GM12878 (cell line): ENCODE measurements around the gene CEBPB. TPM values are rescaled to one million over a fixed set of nuclear protein-coding genes. Genes with fewer than 3 reads are reported as not detected.

ENCODE experiments used
- ATAC-seq: fragments of 200-7000 bp; cut with Tn5 transposase; 3 replicates; pipeline ENCODE4 v1.9.1; 2020; ENCODE audit warnings: mild to moderate bottlenecking, moderate library complexity
- BruUV-seq: library from RNA; stranded (reverse); fragments of 400-500 nt; replicated peaks from 2 replicates; lab custom pipeline; 2021; lab: Mats Ljungman, UMichigan
- CTCF ChIA-PET: fragments of 300-600 bp; sonication (Branson Sonifier 250); formaldehyde crosslinking; extraction: SDS; loops from one replicate; lab custom pipeline; 2021; ENCODE audit warnings: inconsistent platforms; lab: Yijun Ruan, JAX
- POLR2A ChIA-PET: fragments of 350-600 bp; formaldehyde crosslinking; extraction: SDS; loops from one replicate; lab custom pipeline; 2021; ENCODE audit warnings: inconsistent platforms; lab: Charles Lee
- RAD21 ChIA-PET: fragments of 300-600 bp; sonication (Branson Sonifier 250); formaldehyde crosslinking; loops from one replicate; lab custom pipeline; 2023; ENCODE audit warnings: antibody characterized with exemption; ENCODE audit not compliant: unreplicated experiment; lab: Charles Lee
- SMC1A ChIA-PET: fragments of 300-600 bp; sonication (Branson Sonifier 250); formaldehyde crosslinking; loops from one replicate; lab custom pipeline; 2023; ENCODE audit not compliant: unreplicated experiment, uncharacterized antibody; lab: Charles Lee
- DNase-seq: peaks from one replicate; pipeline ENCODE4 v3.0.0-alpha.2; 2011; ENCODE audit warnings: low read depth, low spot score
- FAIRE-seq: peaks from 3 replicates; lab custom pipeline; 2011; peaks lifted over from hg19 to GRCh38; lab: Jason Lieb, UNC
- H2AFZ ChIP-seq: 2 replicates; pipeline ENCODE4 v1.6.0; 2011; ENCODE audit warnings: low read depth, low read length, control low read depth; ENCODE audit not compliant: control insufficient read depth
- H3K27ac ChIP-seq: 2 replicates; pipeline ENCODE4 v1.5.1; 2011; ENCODE audit warnings: control low read depth; ENCODE audit not compliant: control insufficient read depth, insufficient read depth
- H3K27me3 ChIP-seq, 2 experiments: replicated peaks in 1 of 2; 2 replicates each; pipeline versions ENCODE4 v1.6.0 to v1.6.1; 2011; ENCODE audit warnings: low read length in 1 of 2; ENCODE audit not compliant: control insufficient read depth in 2 of 2, insufficient read depth in 2 of 2
- H3K36me3 ChIP-seq, 2 experiments: 2 replicates each; pipeline ENCODE4 v1.5.1; 2011; ENCODE audit warnings: low read length in 1 of 2; ENCODE audit not compliant: control insufficient read depth in 2 of 2, insufficient read depth in 2 of 2
- H3K4me1 ChIP-seq: 2 replicates; pipeline ENCODE4 v1.6.1; 2011; ENCODE audit warnings: mild to moderate bottlenecking, low read length, moderate library complexity, mixed read lengths; ENCODE audit not compliant: control insufficient read depth, insufficient read depth
- H3K4me2 ChIP-seq: 2 replicates; pipeline ENCODE4 v1.6.0; 2011; ENCODE audit warnings: control low read depth; ENCODE audit not compliant: control insufficient read depth, insufficient read depth
- H3K4me3 ChIP-seq: fragments of 200-600 bp; sonication (generic); 2 replicates; pipeline ENCODE4 v1.5.1; 2016
- H3K79me2 ChIP-seq: 2 replicates; pipeline ENCODE4 v1.6.0; 2011; ENCODE audit warnings: low read length; ENCODE audit not compliant: control insufficient read depth, insufficient read depth
- H3K9ac ChIP-seq: 2 replicates; pipeline ENCODE4 v1.8.0; 2011; ENCODE audit warnings: low read length, control low read depth, mixed read lengths; ENCODE audit not compliant: control insufficient read depth, insufficient read depth
- H3K9me3 ChIP-seq: replicated peaks from 3 replicates; pipeline ENCODE4 v1.5.1; 2011; ENCODE audit warnings: mild to moderate bottlenecking, low read length; ENCODE audit not compliant: control insufficient read depth, insufficient read depth
- H4K20me1 ChIP-seq: 2 replicates; pipeline ENCODE4 v1.6.0; 2011; ENCODE audit not compliant: control insufficient read depth, insufficient read depth
- ETV6 ChIP-seq, 2 experiments: fragments of 450-650 bp in 1 of 2; IDR thresholded peaks in 1 of 2; conservative IDR thresholded peaks in 1 of 2; 2 replicates each; pipeline ENCODE4 v1.6.1; 2014; ENCODE audit warnings: antibody characterized with exemption in 1 of 2, borderline replicate concordance in 1 of 2, low read depth in 1 of 2, mild to moderate bottlenecking in 1 of 2, moderate library complexity in 1 of 2
- HDAC6 ChIP-seq: fragments of 200-600 bp; sonication (generic); IDR thresholded peaks from one replicate; pipeline ENCODE4 v1.8.0; 2017; ENCODE audit warnings: antibody characterized with exemption; ENCODE audit not compliant: unreplicated experiment
- KAT2A ChIP-seq: conservative IDR thresholded peaks from 2 replicates; pipeline ENCODE4 v1.6.1; 2011; ENCODE audit warnings: low read depth, low read length; ENCODE audit not compliant: control insufficient read depth
- KDM1A ChIP-seq: fragments of 200-600 bp; sonication (generic); IDR thresholded peaks from 2 replicates; pipeline ENCODE4 v1.6.1; 2016; ENCODE audit warnings: borderline replicate concordance
- KLF5 ChIP-seq: fragments of 450-650 bp; IDR thresholded peaks from 2 replicates; pipeline ENCODE4 v1.6.1; 2014; ENCODE audit warnings: mild to moderate bottlenecking; ENCODE audit not compliant: partially characterized antibody
- MTA3 ChIP-seq: IDR thresholded peaks from 2 replicates; pipeline ENCODE4 v1.6.1; 2012; ENCODE audit warnings: low read length, inconsistent platforms, borderline replicate concordance
- MXI1 ChIP-seq: fragments of 150-350 bp; IDR thresholded peaks from 2 replicates; pipeline ENCODE4 v1.6.1; 2011; ENCODE audit warnings: low read depth, mild to moderate bottlenecking, inconsistent platforms, low read length, improper control_type of control experiment
- NFIC ChIP-seq: IDR thresholded peaks from 2 replicates; pipeline ENCODE4 v1.6.1; 2012; ENCODE audit warnings: low read depth, mild to moderate bottlenecking, inconsistent platforms, low read length, moderate library complexity
- NKRF ChIP-seq: fragments of 450-650 bp; conservative IDR thresholded peaks from 2 replicates; pipeline ENCODE4 v1.6.1; 2017; ENCODE audit warnings: mild to moderate bottlenecking, moderate library complexity
- NR2C1 ChIP-seq: fragments of 450-650 bp; IDR thresholded peaks from 2 replicates; pipeline ENCODE4 v1.6.1; 2017; ENCODE audit warnings: antibody characterized with exemption, mild to moderate bottlenecking, moderate library complexity
- POU2F2 ChIP-seq: IDR thresholded peaks from 3 replicates; pipeline ENCODE4 v1.6.1; 2011; ENCODE audit warnings: low read depth, mild to moderate bottlenecking, low read length, borderline replicate concordance
- RB1 ChIP-seq: fragments of 450-650 bp; formaldehyde crosslinking; IDR thresholded peaks from 2 replicates; pipeline ENCODE4 v1.6.1; 2017; ENCODE audit warnings: mild to moderate bottlenecking, borderline replicate concordance
- SIX5 ChIP-seq: IDR thresholded peaks from 2 replicates; pipeline ENCODE4 v1.6.1; 2011; ENCODE audit warnings: mild to moderate bottlenecking, low read depth, low read length, moderate library complexity; ENCODE audit not compliant: severe bottlenecking
- SMAD5 ChIP-seq: IDR thresholded peaks from 2 replicates; pipeline ENCODE4 v1.6.1; 2016; ENCODE audit warnings: antibody characterized with exemption, low read depth
- SPI1 ChIP-seq: IDR thresholded peaks from 2 replicates; pipeline ENCODE4 v1.6.1; 2011; ENCODE audit warnings: low read depth, mild to moderate bottlenecking, low read length, moderate library complexity, borderline replicate concordance; ENCODE audit not compliant: insufficient read depth
- TARDBP ChIP-seq: IDR thresholded peaks from 2 replicates; pipeline ENCODE4 v1.6.1; 2016; ENCODE audit warnings: borderline replicate concordance
- ZBED1 ChIP-seq: IDR thresholded peaks from 2 replicates; pipeline ENCODE4 v1.6.1; 2016; ENCODE audit warnings: borderline replicate concordance
- ZSCAN29 ChIP-seq: fragments of 450-650 bp; IDR thresholded peaks from 2 replicates; pipeline ENCODE4 v1.6.1; 2017; ENCODE audit warnings: mild to moderate bottlenecking, moderate library complexity
- WGBS: methylation state at CpG from one replicate; pipeline ENCODE4 v1.1.6; 2016; ENCODE audit warnings: low lambda C conversion rate; ENCODE audit not compliant: insufficient replicate concordance, insufficient coverage; ENCODE audit errors: missing lambda C conversion rate; 5-methylcytosine and 5-hydroxymethylcytosine counted together
- in situ Hi-C: fragments of 300-500 bp; cut with MboI; formaldehyde crosslinking; loops from 9 replicates; pipeline ENCODE4 v1.14.3; 2018; ENCODE audit warnings: mixed read lengths
- intact Hi-C: fragments of 100-400 bp; cut with micrococcal nuclease; formaldehyde crosslinking; loops from one replicate; pipeline ENCODE4 v1.14.2; 2022; ENCODE audit not compliant: unreplicated experiment
- polyA plus RNA-seq, 11 experiments: library from polyadenylated mRNA; depleted of rRNA in 4 of 11; unstranded in 6 of 11; stranded (reverse) in 5 of 11; fragments of >200 nt; fragmentation: Nextera tagmentation in 4 of 11; fragmentation: Illumina TruSeq in 1 of 11; extraction: Ambion mirVana in 4 of 11; extraction: Trizol in 1 of 11; gene quantifications; 1 replicate in 1 of 11; 2 replicates in 10 of 11; pipeline versions ENCODE4 v1.2.1 to v1.2.3, GENCODE V29; 2011 to 2016; ENCODE audit warnings: inconsistent platforms in 2 of 11, missing spikeins in 2 of 11, low read depth in 1 of 11
- total RNA-seq, 4 experiments: library from RNA; depleted of rRNA in 3 of 4; stranded (reverse); fragments of >200 nt in 3 of 4; fragmentation: Illumina TruSeq in 1 of 4; extraction: Trizol in 1 of 4; gene quantifications; 2 replicates each; pipeline versions ENCODE4 v1.2.1 to v1.2.3, GENCODE V29; 2013 to 2021

CEBPB gene
- total and polyA plus RNA-seq, 10 of the 15 experiments (the other 5 are each of a cell fraction or from before 2014, with no cell fraction given): 0.18 to 8.8 (median 1.6) TPM

GRCh38 chr20:50215101-50215690 is 24.6 kb downstream of the CEBPB start:
- no peak overlapping the region for H3K9ac ChIP-seq
- no peak for DNase-seq

GRCh38 chr20:50215926-50216325 is 25.3 kb downstream of the CEBPB start:
- Histone ChIP-seq H3K9ac (no peak overlapping the region), H3K27ac (no peak overlapping the region), H2AFZ (no peak overlapping the region), H3K79me2 (no peaks in the 10 kb centered on the region), H3K4me3 (no peak overlapping the region), H3K27me3 (no peaks in the 10 kb centered on the region; a peak in 2 of 4 replicates), H4K20me1 (no peaks in the 10 kb centered on the region), H3K9me3 (no peaks in the 10 kb centered on the region), H3K4me1 (no peaks in the 10 kb centered on the region), H3K4me2 (no peak overlapping the region), H3K36me3 (no peaks in the 10 kb centered on the region)
- WGBS: 15% methylated on average over 8 of the region's 9 CpGs
- intact Hi-C loops: no loop called here
- ChIA-PET RAD21 (no interaction called here), SMC1A (no interaction called here), CTCF (no interaction called here), POLR2A (no interaction called here)
- no TSS peak for BruUV-seq
- FAIRE-seq (no peak), ATAC-seq (no peak), DNase-seq (no peak)
- in situ Hi-C loops: no loop called here
- TF ChIP-seq KDM1A (no peak), MTA3 (no peak), ZBED1 (no peak), KAT2A (no peak), NKRF (no peak), NFIC (no peak), KLF5 (no peak), ZSCAN29 (no peak), RB1 (no peak), SMAD5 (no peak), SPI1 (no peak), ETV6 (conservative IDR thresholded peaks at IDR 0.05 in 1 of 2, IDR thresholded peaks at IDR 0.05 in 1 of 2; ENCODE audit: borderline replicate concordance in 1 of 2, low read depth in 1 of 2) (no peak), SIX5 (no peak), HDAC6 (no peak)

More at GRCh38 chr20:50215101-50215690, 24.6 kb downstream of the CEBPB start:
- no peak overlapping the region for H3K4me2 ChIP-seq
- H3K4me3 ChIP-seq: no peak overlapping the region
- CTCF ChIA-PET: no interaction called here
- no peak for ATAC-seq
- no peaks in the 10 kb centered on the region for H3K9me3 ChIP-seq
- H3K79me2 ChIP-seq: no peaks in the 10 kb centered on the region
- intact Hi-C loops: no loop called here
- H2AFZ ChIP-seq: no peak overlapping the region
- RAD21 ChIA-PET: no interaction called here
- POLR2A ChIA-PET: no interaction called here
- H3K36me3 ChIP-seq: no peaks in the 10 kb centered on the region
- no TSS peak for BruUV-seq
- H3K4me1 ChIP-seq: no peaks in the 10 kb centered on the region
- SMC1A ChIA-PET: no interaction called here
- no peak for FAIRE-seq
- no peaks in the 10 kb centered on the region; a peak in 2 of 4 replicates for H3K27me3 ChIP-seq
- 48% methylated on average over 8 of the region's 8 CpGs for WGBS
- H4K20me1 ChIP-seq: no peaks in the 10 kb centered on the region
- no peak overlapping the region for H3K27ac ChIP-seq
- TF ChIP-seq POU2F2: no peak
- no peak for TF ChIP-seq TARDBP
- TF ChIP-seq NR2C1: no peak
- no peak for TF ChIP-seq MXI1
- in situ Hi-C loops: no loop called here
